ENCODE data around the gene SYT2.

DNA sequence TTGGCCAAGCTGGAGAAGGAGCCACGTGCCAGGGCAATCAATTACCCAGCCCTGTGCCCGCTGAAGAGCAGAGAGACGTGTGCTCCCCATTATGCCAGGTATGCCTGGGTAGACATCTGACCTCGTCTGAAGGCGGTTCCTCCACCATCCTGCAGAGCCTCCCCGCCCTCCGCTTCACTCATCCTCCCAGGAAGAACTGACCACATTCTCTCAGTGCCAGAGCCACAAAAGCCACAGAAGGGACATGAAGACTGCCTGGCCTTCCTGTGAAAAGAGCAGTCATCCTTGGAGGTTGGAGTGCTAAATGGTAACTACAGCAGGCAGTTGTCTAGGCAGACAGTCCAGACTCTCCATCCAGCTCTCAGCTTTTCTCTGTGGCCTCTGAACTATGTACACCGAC lies 12.0 kb downstream of the SYT2 start:
- TF ChIP-seq, protein P1, sequence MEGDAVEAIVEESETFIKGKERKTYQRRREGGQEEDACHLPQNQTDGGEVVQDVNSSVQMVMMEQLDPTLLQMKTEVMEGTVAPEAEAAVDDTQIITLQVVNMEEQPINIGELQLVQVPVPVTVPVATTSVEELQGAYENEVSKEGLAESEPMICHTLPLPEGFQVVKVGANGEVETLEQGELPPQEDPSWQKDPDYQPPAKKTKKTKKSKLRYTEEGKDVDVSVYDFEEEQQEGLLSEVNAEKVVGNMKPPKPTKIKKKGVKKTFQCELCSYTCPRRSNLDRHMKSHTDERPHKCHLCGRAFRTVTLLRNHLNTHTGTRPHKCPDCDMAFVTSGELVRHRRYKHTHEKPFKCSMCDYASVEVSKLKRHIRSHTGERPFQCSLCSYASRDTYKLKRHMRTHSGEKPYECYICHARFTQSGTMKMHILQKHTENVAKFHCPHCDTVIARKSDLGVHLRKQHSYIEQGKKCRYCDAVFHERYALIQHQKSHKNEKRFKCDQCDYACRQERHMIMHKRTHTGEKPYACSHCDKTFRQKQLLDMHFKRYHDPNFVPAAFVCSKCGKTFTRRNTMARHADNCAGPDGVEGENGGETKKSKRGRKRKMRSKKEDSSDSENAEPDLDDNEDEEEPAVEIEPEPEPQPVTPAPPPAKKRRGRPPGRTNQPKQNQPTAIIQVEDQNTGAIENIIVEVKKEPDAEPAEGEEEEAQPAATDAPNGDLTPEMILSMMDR (conservative IDR thresholded peaks at IDR 0.05; ENCODE audit: low read depth, low read length), result no peak
- no peak for TF ChIP-seq EZH2 (IDR thresholded peaks at IDR 0.05; ENCODE audit: low read length, unreplicated experiment)
- TF ChIP-seq EZH2phosphoT487 (IDR thresholded peaks at IDR 0.05; ENCODE audit: borderline replicate concordance, low read length), result no peak

Data from PC-3 (cell line).